KOPT-K1 (cell line): ENCODE results near the gene PTPN14.

Source experiments
- H3K27ac ChIP-seq: fragments of 200-600 bp; sonication (generic); 2 replicates; pipeline ENCODE4 v1.5.1; 2016; ENCODE audit warnings: antibody characterized with exemption, mild to moderate bottlenecking, low read depth, low read length; ENCODE audit not compliant: poor library complexity, severe bottlenecking
- H3K36me3 ChIP-seq: fragments of 200-600 bp; sonication (generic); 2 replicates; pipeline ENCODE4 v1.5.1; 2017; ENCODE audit warnings: antibody characterized with exemption, mild to moderate bottlenecking, low read length, moderate library complexity; ENCODE audit not compliant: insufficient read depth
- H3K9me3 ChIP-seq: fragments of 200-600 bp; sonication (generic); 2 replicates; pipeline ENCODE4 v1.5.1; 2017; ENCODE audit warnings: antibody characterized with exemption, low read length, mild to moderate bottlenecking; ENCODE audit not compliant: insufficient read depth, poor library complexity, severe bottlenecking

The PTPN14 gene

GRCh38 chr1:214349781-214350180, 201.6 kb downstream of the PTPN14 start:
- H3K27ac ChIP-seq, result no peak overlapping the region

GRCh38 chr1:214349008-214349407, 202.4 kb downstream of the PTPN14 start:
- H3K9me3 ChIP-seq, result peaks cover 17% of the 10 kb centered on the region
- peaks cover 15% of the 10 kb centered on the region for H3K36me3 ChIP-seq

More at GRCh38 chr1:214349781-214350180, 201.6 kb downstream of the PTPN14 start:
- Histone ChIP-seq H3K9me3 (peaks cover 9% of the 10 kb centered on the region), H3K36me3 (peaks cover 7% of the 10 kb centered on the region)

GRCh38 chr1:214344897-214345296, 206.5 kb downstream of the PTPN14 start:
- Histone ChIP-seq H3K36me3 (peaks cover 19% of the 10 kb centered on the region), H3K27ac (no peak overlapping the region), H3K9me3 (peaks cover 20% of the 10 kb centered on the region)

More at GRCh38 chr1:214349008-214349407, 202.4 kb downstream of the PTPN14 start:
- H3K27ac ChIP-seq, result no peak overlapping the region

- Histone ChIP-seq H3K9me3 (peaks cover 20% of the 10 kb centered on the region), H3K27ac (no peak overlapping the region), H3K36me3 (peaks cover 40% of the 10 kb centered on the region)
These were observed 208.9 kb downstream of the PTPN14 start for GRCh38 chr1:214342525-214342924.

- peaks cover 20% of the 10 kb centered on the region for H3K9me3 ChIP-seq
- H3K36me3 ChIP-seq, result peaks cover 46% of the 10 kb centered on the region
- H3K27ac ChIP-seq, result no peak overlapping the region
These were observed 209.5 kb downstream of the PTPN14 start for GRCh38 chr1:214341932-214342331.

- Histone ChIP-seq H3K9me3 (peaks cover 20% of the 10 kb centered on the region), H3K36me3 (peaks cover 51% of the 10 kb centered on the region), H3K27ac (no peak overlapping the region)
These were observed 209.9 kb downstream of the PTPN14 start for GRCh38 chr1:214341459-214341858.

- no peak overlapping the region for H3K27ac ChIP-seq
- H3K9me3 ChIP-seq, result no peaks in the 10 kb centered on the region
- H3K36me3 ChIP-seq, result peaks cover 56% of the 10 kb centered on the region
These were observed 213.2 kb downstream of the PTPN14 start for GRCh38 chr1:214338212-214338611.

- no peaks in the 10 kb centered on the region for H3K9me3 ChIP-seq
These were observed 213.9 kb downstream of the PTPN14 start for GRCh38 chr1:214337511-214337910.

GRCh38 chr1:214337015-214337414, 214.4 kb downstream of the PTPN14 start:
- Histone ChIP-seq H3K9me3 (no peaks in the 10 kb centered on the region), H3K27ac (no peak overlapping the region), H3K36me3 (peaks cover 65% of the 10 kb centered on the region)

More at GRCh38 chr1:214337511-214337910, 213.9 kb downstream of the PTPN14 start:
- H3K27ac ChIP-seq, result no peak overlapping the region
- H3K36me3 ChIP-seq, result peaks cover 60% of the 10 kb centered on the region

- no peaks in the 10 kb centered on the region for H3K9me3 ChIP-seq
- no peak overlapping the region for H3K27ac ChIP-seq
- H3K36me3 ChIP-seq, result peaks cover 80% of the 10 kb centered on the region
These were observed 215.8 kb downstream of the PTPN14 start for GRCh38 chr1:214335567-214335966.

- Histone ChIP-seq H3K36me3 (peaks cover 89% of the 10 kb centered on the region), H3K27ac (no peak overlapping the region)
These were observed 218.2 kb downstream of the PTPN14 start for GRCh38 chr1:214332946-214333798.

GRCh38 chr1:214331827-214332423, 219.5 kb downstream of the PTPN14 start:
- Histone ChIP-seq H3K36me3 (peaks cover 87% of the 10 kb centered on the region), H3K9me3 (no peaks in the 10 kb centered on the region), H3K27ac (no peak overlapping the region)

More at GRCh38 chr1:214332946-214333798, 218.2 kb downstream of the PTPN14 start:
- no peaks in the 10 kb centered on the region for H3K9me3 ChIP-seq

GRCh38 chr1:214331180-214331579, 220.2 kb downstream of the PTPN14 start:
- peaks cover 89% of the 10 kb centered on the region for H3K36me3 ChIP-seq
- H3K9me3 ChIP-seq, result no peaks in the 10 kb centered on the region
- no peak overlapping the region for H3K27ac ChIP-seq

GRCh38 chr1:214330715-214331114, 220.7 kb downstream of the PTPN14 start:
- Histone ChIP-seq H3K36me3 (peaks cover 94% of the 10 kb centered on the region), H3K9me3 (no peaks in the 10 kb centered on the region), H3K27ac (no peak overlapping the region)

- H3K36me3 ChIP-seq, result peaks cover 94% of the 10 kb centered on the region
These were observed 221.2 kb downstream of the PTPN14 start for GRCh38 chr1:214330222-214330621.

More at GRCh38 chr1:214330222-214330621, 221.2 kb downstream of the PTPN14 start:
- no peak overlapping the region for H3K27ac ChIP-seq
- H3K9me3 ChIP-seq, result no peaks in the 10 kb centered on the region
